GM20000 (cell line): ENCODE measurements around the gene HIRA.

Experiments used
- DNase-seq: peaks from one replicate; pipeline ENCODE4 v3.0.0; 2012; ENCODE audit warnings: low spot score
- TF ChIP-seq, protein P1 (sequence below): IDR thresholded peaks from 2 replicates; pipeline ENCODE4 v1.5.1; 2012; ENCODE audit warnings: mild to moderate bottlenecking, control low read depth; ENCODE audit errors: extremely low read depth, missing control alignments

The HIRA gene

GRCh38 chr22:19385221-19385906, 46.2 kb downstream of the HIRA start:
- DNase-seq: no peak
- TF ChIP-seq, protein P1, sequence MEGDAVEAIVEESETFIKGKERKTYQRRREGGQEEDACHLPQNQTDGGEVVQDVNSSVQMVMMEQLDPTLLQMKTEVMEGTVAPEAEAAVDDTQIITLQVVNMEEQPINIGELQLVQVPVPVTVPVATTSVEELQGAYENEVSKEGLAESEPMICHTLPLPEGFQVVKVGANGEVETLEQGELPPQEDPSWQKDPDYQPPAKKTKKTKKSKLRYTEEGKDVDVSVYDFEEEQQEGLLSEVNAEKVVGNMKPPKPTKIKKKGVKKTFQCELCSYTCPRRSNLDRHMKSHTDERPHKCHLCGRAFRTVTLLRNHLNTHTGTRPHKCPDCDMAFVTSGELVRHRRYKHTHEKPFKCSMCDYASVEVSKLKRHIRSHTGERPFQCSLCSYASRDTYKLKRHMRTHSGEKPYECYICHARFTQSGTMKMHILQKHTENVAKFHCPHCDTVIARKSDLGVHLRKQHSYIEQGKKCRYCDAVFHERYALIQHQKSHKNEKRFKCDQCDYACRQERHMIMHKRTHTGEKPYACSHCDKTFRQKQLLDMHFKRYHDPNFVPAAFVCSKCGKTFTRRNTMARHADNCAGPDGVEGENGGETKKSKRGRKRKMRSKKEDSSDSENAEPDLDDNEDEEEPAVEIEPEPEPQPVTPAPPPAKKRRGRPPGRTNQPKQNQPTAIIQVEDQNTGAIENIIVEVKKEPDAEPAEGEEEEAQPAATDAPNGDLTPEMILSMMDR: no peak

GRCh38 chr22:19383292-19383691, 48.2 kb downstream of the HIRA start:
- TF ChIP-seq, protein P1: no peak
- no peak for DNase-seq

GRCh38 chr22:19382240-19382639, 49.3 kb downstream of the HIRA start:
- no peak for DNase-seq
- TF ChIP-seq, protein P1: no peak

GRCh38 chr22:19378344-19378674, 53.2 kb downstream of the HIRA start:
- no peak for DNase-seq
- TF ChIP-seq, protein P1: no peak

DNA sequence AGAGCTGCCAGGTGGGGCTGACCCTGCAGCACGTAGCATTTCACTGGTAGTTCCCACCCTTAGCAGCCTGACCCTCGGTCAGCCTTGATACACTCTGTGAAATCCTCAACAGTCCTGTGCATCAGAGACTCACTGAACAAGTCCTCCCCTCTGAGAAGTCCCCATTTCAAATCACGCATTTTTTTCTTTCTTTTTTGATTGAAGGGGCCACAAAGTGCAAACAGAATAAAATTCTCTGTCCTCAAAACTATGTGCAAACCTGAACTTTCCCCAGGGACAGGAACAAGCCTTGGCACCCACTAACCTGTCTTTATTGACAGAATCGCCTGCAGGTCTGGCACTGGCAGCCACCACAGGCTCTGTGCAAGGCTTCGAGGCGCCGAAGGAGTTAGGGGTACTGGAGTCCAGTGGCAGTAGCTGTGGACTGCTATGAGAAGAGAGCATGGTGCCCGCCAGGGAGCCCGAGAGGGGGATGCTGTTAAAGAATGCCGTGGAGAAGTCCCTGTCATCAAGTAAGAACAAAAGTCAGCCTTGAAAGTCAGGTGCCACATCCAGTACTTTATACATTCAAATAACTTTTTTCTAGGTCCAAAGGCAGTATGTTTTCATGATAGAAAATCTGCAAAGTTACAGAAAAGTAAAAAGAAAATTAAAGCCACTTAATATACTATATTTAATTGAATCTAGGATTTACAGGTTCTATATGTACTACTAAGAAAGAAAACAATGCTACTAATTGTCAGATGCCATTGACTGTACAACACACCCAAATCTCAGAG, 53.8 kb downstream of the HIRA start:
- DNase-seq: no peak
- TF ChIP-seq, protein P1: no peak

DNA sequence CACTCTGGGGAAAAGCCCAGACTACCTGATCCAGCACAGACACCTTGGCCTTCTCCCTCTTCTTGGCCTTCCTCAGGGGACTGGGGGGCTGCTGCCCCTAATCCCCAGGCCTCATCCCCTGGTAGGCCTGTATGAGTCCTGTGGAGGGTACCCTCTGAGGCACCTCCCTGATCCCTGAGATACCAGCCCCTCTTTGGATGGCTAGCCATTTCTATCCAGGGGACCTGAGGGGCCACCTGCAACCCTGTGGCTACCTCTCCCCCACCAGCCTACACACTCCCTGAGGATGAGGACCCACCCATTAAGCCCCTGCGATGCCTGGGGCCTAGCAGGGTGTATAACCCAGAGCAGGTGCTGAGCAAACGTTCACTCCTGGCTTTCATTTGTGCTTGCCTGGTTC, 54.6 kb downstream of the HIRA start:
- TF ChIP-seq, protein P1: no peak
- no peak for DNase-seq

DNA sequence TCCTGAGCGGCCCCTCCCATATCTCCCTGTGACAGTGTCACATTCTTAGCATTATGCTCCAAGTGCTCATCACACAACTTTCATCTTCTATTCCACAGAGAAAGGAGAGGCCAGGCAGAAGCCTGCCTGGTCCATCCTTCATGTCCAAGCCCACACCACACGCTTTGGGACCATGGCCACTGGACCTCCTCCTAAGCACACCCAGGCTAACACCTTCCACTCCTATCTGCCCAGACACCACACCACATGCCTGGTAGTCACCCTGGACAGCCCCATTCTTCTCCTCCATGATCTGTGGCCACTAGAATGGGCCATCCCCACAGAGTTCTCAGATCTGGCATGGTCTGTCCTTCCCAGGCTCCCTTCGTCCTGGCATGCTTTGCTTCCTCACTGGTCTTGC, 55.3 kb downstream of the HIRA start:
- TF ChIP-seq, protein P1: no peak
- no peak for DNase-seq
